Nephron progenitor cell (in vitro differentiated cells): ENCODE results near the gene IPO5.

Experiments used
- DNase-seq: peaks from one replicate; pipeline ENCODE4 v3.0.0; 2021
- H3K27ac Mint-ChIP-seq: 2 replicates; pipeline ENCODE4 v1.8.0; 2021; ENCODE audit warnings: mild to moderate bottlenecking, moderate library complexity, mixed read lengths
- H3K27me3 Mint-ChIP-seq: 2 replicates; pipeline ENCODE4 v1.8.0; 2021; ENCODE audit warnings: mild to moderate bottlenecking, low read depth, mixed read lengths; ENCODE audit not compliant: poor library complexity
- H3K36me3 Mint-ChIP-seq: 2 replicates; pipeline ENCODE4 v1.8.0; 2021; ENCODE audit warnings: low read depth, mixed read lengths
- H3K4me1 Mint-ChIP-seq: 2 replicates; pipeline ENCODE4 v1.8.0; 2021; ENCODE audit warnings: mixed read lengths
- H3K4me3 Mint-ChIP-seq: 2 replicates; pipeline ENCODE4 v1.8.0; 2021; ENCODE audit warnings: mild to moderate bottlenecking, moderate library complexity, mixed read lengths
- H3K9me3 Mint-ChIP-seq: 2 replicates; pipeline ENCODE4 v1.8.0; 2021; ENCODE audit warnings: mild to moderate bottlenecking, moderate library complexity, mixed read lengths
- CTCF ChIP-seq: fragments of 200-600 bp; sonication (generic); IDR thresholded peaks from 2 replicates; pipeline ENCODE4 v1.5.0; 2021; ENCODE audit warnings: antibody characterized with exemption

The IPO5 gene

GRCh38 chr13:97961340-97961739 lies 7.9 kb downstream of the IPO5 start:
- Mint-ChIP-seq H3K27ac (no peak overlapping the region), H3K4me3 (no peak overlapping the region), H3K4me1 (no peaks in the 10 kb centered on the region), H3K36me3 (no peaks in the 10 kb centered on the region), H3K27me3 (no peaks in the 10 kb centered on the region), H3K9me3 (no peaks in the 10 kb centered on the region)
- TF ChIP-seq CTCF, result no peak
- DNase-seq, result no peak

GRCh38 chr13:97962887-97963286 lies 9.4 kb downstream of the IPO5 start:
- Mint-ChIP-seq H3K36me3 (no peaks in the 10 kb centered on the region), H3K27me3 (peaks cover 4% of the 10 kb centered on the region), H3K4me3 (no peak overlapping the region), H3K27ac (no peak overlapping the region), H3K9me3 (no peaks in the 10 kb centered on the region), H3K4me1 (no peaks in the 10 kb centered on the region)
- no peak for TF ChIP-seq CTCF
- no peak for DNase-seq

GRCh38 chr13:97967226-97967625 lies 13.8 kb downstream of the IPO5 start:
- DNase-seq, result no peak
- Mint-ChIP-seq H3K4me1 (peaks cover under 1% of the 10 kb centered on the region), H3K27me3 (peaks cover 4% of the 10 kb centered on the region), H3K36me3 (no peaks in the 10 kb centered on the region), H3K27ac (no peak overlapping the region), H3K9me3 (no peaks in the 10 kb centered on the region), H3K4me3 (no peak overlapping the region)
- no peak for TF ChIP-seq CTCF

GRCh38 chr13:97967948-97968347 lies 14.5 kb downstream of the IPO5 start:
- Mint-ChIP-seq H3K27ac (no peak overlapping the region), H3K36me3 (no peaks in the 10 kb centered on the region), H3K27me3 (peaks cover 4% of the 10 kb centered on the region), H3K4me1 (peaks cover 3% of the 10 kb centered on the region), H3K4me3 (no peak overlapping the region), H3K9me3 (no peaks in the 10 kb centered on the region)
- TF ChIP-seq CTCF, result no peak
- DNase-seq, result no peak

- H3K27me3 Mint-ChIP-seq, result peaks cover 4% of the 10 kb centered on the region
- peaks cover 13% of the 10 kb centered on the region for H3K4me1 Mint-ChIP-seq
- no peaks in the 10 kb centered on the region for H3K36me3 Mint-ChIP-seq
- no peak for TF ChIP-seq CTCF
- no peaks in the 10 kb centered on the region for H3K9me3 Mint-ChIP-seq
- no peak overlapping the region for H3K4me3 Mint-ChIP-seq
- no peak overlapping the region for H3K27ac Mint-ChIP-seq
- no peak for DNase-seq
Measured at GRCh38 chr13:97971519-97971918, 18.0 kb downstream of the IPO5 start.

GRCh38 chr13:97974773-97975172 lies 21.3 kb downstream of the IPO5 start:
- Mint-ChIP-seq H3K9me3 (no peaks in the 10 kb centered on the region), H3K27me3 (no peaks in the 10 kb centered on the region), H3K4me1 (peaks cover 35% of the 10 kb centered on the region), H3K27ac (no peak overlapping the region), H3K36me3 (peaks cover 3% of the 10 kb centered on the region), H3K4me3 (peak overlapping the region; percentile 87)
- no peak for TF ChIP-seq CTCF
- DNase-seq, result no peak
